ENCODE data around the gene ADGRD1. TPM values are rescaled to one million over a fixed set of nuclear protein-coding genes. Genes with fewer than 3 reads are reported as not detected.

ADGRD1 gene
- total and polyA plus RNA-seq, 2 of the 8 experiments (the other 6 are each of a cell fraction or from before 2014, with no cell fraction given): 0.36 to 0.48 TPM

GRCh38 chr12:131072451-131073230 is 118.9 kb downstream of the ADGRD1 start (continued):
- TF ChIP-seq PHF8 (conservative IDR thresholded peaks at IDR 0.05; ENCODE audit: low read depth, low read length) (no peak), ATF3 (IDR thresholded peaks at IDR 0.05; ENCODE audit: insufficient read depth, low read depth, low read length) (no peak), CHD7 (IDR thresholded peaks at IDR 0.05; ENCODE audit: insufficient replicate concordance, low read length) (no peak)

Data from H1 (cell line).